HepG2 (cell line): ENCODE data around the gene NR1H3. TPM values are rescaled to one million over a fixed set of nuclear protein-coding genes. Genes with fewer than 3 reads are reported as not detected.
A peak's percentile ranks its signal among the peaks of the same experiment; 100 is the strongest.

Experiments
- E2F1 ChIP-seq: sonication (generic); formaldehyde crosslinking; IDR thresholded peaks from 2 replicates; pipeline ENCODE4 v1.5.0; 2020; ENCODE audit warnings: missing genetic modification reagents
- SIX1 ChIP-seq: sonication (generic); formaldehyde crosslinking; IDR thresholded peaks from 2 replicates; pipeline ENCODE4 v1.4.0; 2020; ENCODE audit warnings: missing genetic modification reagents, borderline replicate concordance
- ZBTB26 ChIP-seq: IDR thresholded peaks from 2 replicates; pipeline ENCODE4 v1.6.1; 2016; ENCODE audit warnings: missing compliant biosample characterization, missing genetic modification reagents, borderline replicate concordance
- ZNF274 ChIP-seq: sonication (generic); formaldehyde crosslinking; IDR thresholded peaks from 2 replicates; pipeline ENCODE4 v1.5.1; 2020; ENCODE audit warnings: mild to moderate bottlenecking, missing genetic modification reagents
- ZNF407 ChIP-seq: sonication (generic); formaldehyde crosslinking; IDR thresholded peaks from one replicate; pipeline ENCODE4 v1.5.1; 2020; ENCODE audit warnings: mild to moderate bottlenecking, missing genetic modification reagents; ENCODE audit errors: not compliant biosample characterization
- ZNF563 ChIP-seq: sonication (generic); formaldehyde crosslinking; IDR thresholded peaks from 2 replicates; pipeline ENCODE4 v1.8.0; 2022; ENCODE audit warnings: mild to moderate bottlenecking, moderate library complexity, missing genetic modification reagents
- ZNF609 ChIP-seq: sonication (generic); formaldehyde crosslinking; IDR thresholded peaks from 2 replicates; pipeline ENCODE4 v1.4.0; 2020; ENCODE audit warnings: mild to moderate bottlenecking, missing genetic modification reagents, borderline replicate concordance
- polyA plus RNA-seq, 8 experiments: library from polyadenylated mRNA; depleted of rRNA in 3 of 8; stranded (reverse) in 7 of 8; unstranded in 1 of 8; fragments of >200 nt; fragmentation: Illumina TruSeq in 4 of 8; extraction: Trizol in 4 of 8; gene quantifications; 2 replicates each; pipeline versions ENCODE4 v1.2.1 to v1.2.3, GENCODE V29; 2011 to 2016; ENCODE audit warnings: low read depth in 4 of 8, missing spikeins in 1 of 8, mixed read lengths in 1 of 8; ENCODE audit not compliant: insufficient read depth in 1 of 8
- total RNA-seq, 5 experiments: library from RNA; depleted of rRNA; stranded (reverse); fragments of >200 nt; fragmentation: Illumina TruSeq; extraction: Trizol; gene quantifications; 2 replicates each; pipeline ENCODE4 v1.2.3, GENCODE V29; 2016; ENCODE audit warnings: low read depth in 1 of 5

Gene NR1H3
- total and polyA plus RNA-seq, 2 of the 13 experiments (the other 11 are each of a cell fraction or from before 2014, with no cell fraction given) = 41.8 to 102 TPM

- TF ChIP-seq ZNF609 (CRISPR knock-in tag) (peak; percentile 14), E2F1 (peak; percentile 78), SIX1 (CRISPR knock-in tag) (no peak), ZNF407 (peak; percentile 89), ZNF563 (CRISPR knock-in tag) (peak; percentile 74; the same call in 1 of the 2 replicates), ZBTB26 (peak; percentile 76), ZNF274 (CRISPR knock-in tag) (peak; percentile 88)
Measured at GRCh38 chr11:47248664-47249377, 9.0 kb upstream of the NR1H3 start, which contains the start of gene ACP2 (continued).
